Stimulated activated CD8-positive, alpha-beta memory T cell treated with anti-CD3 and anti-CD28 coated beads, Interleukin-7, amount 100 ng/mL, for 24 hours (primary cell): ENCODE results near the gene NAAA.
"Not testable (repeated sequence)": the region's sequence is repeated elsewhere in the genome, so short reads cannot be mapped to it uniquely, and the experiment has no call there.

Experiments
- DNase-seq: peaks from one replicate; pipeline ENCODE4 v3.0.0-alpha.2; 2020; ENCODE audit warnings: low read depth

The NAAA gene

GRCh38 chr4:75919920-75920319 lies 20.9 kb downstream of the NAAA start:
- DNase-seq, result no peak

GRCh38 chr4:75916091-75916661 lies 24.6 kb downstream of the NAAA start:
- DNase-seq, result no peak

GRCh38 chr4:75912968-75913367 lies 27.8 kb downstream of the NAAA start:
- no peak for DNase-seq

GRCh38 chr4:75910831-75911230 lies 30.0 kb downstream of the NAAA start:
- not testable (repeated sequence) for DNase-seq

- no peak for DNase-seq
Measured at GRCh38 chr4:75909405-75909804, 31.4 kb downstream of the NAAA start.

GRCh38 chr4:75908555-75908954 lies 32.3 kb downstream of the NAAA start:
- DNase-seq, result no peak

GRCh38 chr4:75907966-75908365 lies 32.8 kb downstream of the NAAA start:
- DNase-seq, result no peak

- DNase-seq, result no peak
Measured at GRCh38 chr4:75904076-75904475, 36.7 kb downstream of the NAAA start.

GRCh38 chr4:75902352-75902751 lies 38.5 kb downstream of the NAAA start, which contains the start of gene PPEF2:
PPEF2 (minus strand) TSS chr4:75902452; CDS start chr4:75896325, 6,127 bp downstream.
- DNase-seq, result no peak

GRCh38 chr4:75898536-75898935 lies 42.3 kb downstream of the NAAA start:
- no peak for DNase-seq

GRCh38 chr4:75895744-75896314 lies 45.0 kb downstream of the NAAA start:
- no peak for DNase-seq

- no peak for DNase-seq
Measured at GRCh38 chr4:75892508-75892907, 48.3 kb downstream of the NAAA start.

- no peak for DNase-seq
Measured at GRCh38 chr4:75891611-75892010, 49.2 kb downstream of the NAAA start.

- no peak for DNase-seq
Measured at GRCh38 chr4:75889537-75890199, 51.1 kb downstream of the NAAA start.

GRCh38 chr4:75886104-75886503 lies 54.7 kb downstream of the NAAA start:
- DNase-seq, result no peak

- no peak for DNase-seq
Measured at GRCh38 chr4:75881476-75881875, 59.3 kb downstream of the NAAA start.

- no peak for DNase-seq
Measured at GRCh38 chr4:75880278-75880677, 60.5 kb downstream of the NAAA start.

GRCh38 chr4:75878246-75878756 lies 62.5 kb downstream of the NAAA start:
- DNase-seq, result no peak

- DNase-seq, result no peak
Measured at GRCh38 chr4:75876218-75876617, 64.6 kb downstream of the NAAA start.

- no peak for DNase-seq
Measured at GRCh38 chr4:75869100-75869499, 71.7 kb downstream of the NAAA start.

- DNase-seq, result no peak
Measured at GRCh38 chr4:75867130-75867529, 73.7 kb downstream of the NAAA start.
